Natural killer cell (primary cell): ENCODE data around the gene TSPAN11. TPM values are rescaled to one million over a fixed set of nuclear protein-coding genes. Genes with fewer than 3 reads are reported as not detected.

ENCODE experiments used
- ATAC-seq, 3 donors: fragments of 150-1000 bp in 2 of 3; fragments of 200-7000 bp in 1 of 3; cut with Tn5 transposase; 1 replicate in 1 of 3; 2 replicates in 2 of 3; pipeline ENCODE4 v1.10.0; 2021; ENCODE audit warnings: mild to moderate bottlenecking in 2 of 3, moderate library complexity in 2 of 3
- DNase-seq, 2 donors: peaks; one replicate each; pipeline versions ENCODE4 v3.0.0 to v3.0.0-alpha.2; 2013 to 2021; ENCODE audit warnings: mixed read lengths in 1 of 2
- H3K27ac ChIP-seq: one replicate; pipeline ENCODE4 v1.5.1; 2013; ENCODE audit warnings: mild to moderate bottlenecking, low read length
- H3K27me3 ChIP-seq: one replicate; pipeline ENCODE4 v1.6.1; 2013; ENCODE audit warnings: low read length; ENCODE audit not compliant: control insufficient read depth, insufficient read depth
- H3K36me3 ChIP-seq: one replicate; pipeline ENCODE4 v1.6.1; 2013; ENCODE audit warnings: low read length; ENCODE audit not compliant: control insufficient read depth, insufficient read depth
- H3K4me1 ChIP-seq: one replicate; pipeline ENCODE4 v1.6.1; 2013; ENCODE audit warnings: low read length; ENCODE audit not compliant: control insufficient read depth, insufficient read depth
- H3K4me3 ChIP-seq: one replicate; pipeline ENCODE4 v1.5.1; 2013; ENCODE audit warnings: low read length
- H3K9me3 ChIP-seq: one replicate; pipeline ENCODE4 v1.6.1; 2013; ENCODE audit warnings: low read length; ENCODE audit not compliant: control insufficient read depth, insufficient read depth
- H3K27ac Mint-ChIP-seq, 2 donors: one replicate each; pipeline ENCODE4 v1.8.0; 2022; ENCODE audit warnings: mild to moderate bottlenecking in 2 of 2, mixed read lengths in 2 of 2, moderate library complexity in 1 of 2
- H3K27me3 Mint-ChIP-seq, 2 donors: one replicate each; pipeline ENCODE4 v1.8.0; 2022; ENCODE audit warnings: low read depth in 2 of 2, mixed read lengths in 2 of 2
- H3K36me3 Mint-ChIP-seq: one replicate; pipeline ENCODE4 v1.8.0; 2022; ENCODE audit warnings: mixed read lengths
- H3K4me1 Mint-ChIP-seq, 2 donors: one replicate each; pipeline ENCODE4 v1.8.0; 2022; ENCODE audit warnings: mixed read lengths in 2 of 2
- H3K4me3 Mint-ChIP-seq: one replicate; pipeline ENCODE4 v1.8.0; 2022; ENCODE audit warnings: mild to moderate bottlenecking, moderate library complexity, mixed read lengths
- H3K9me3 Mint-ChIP-seq, 2 donors: one replicate each; pipeline ENCODE4 v1.8.0; 2022; ENCODE audit warnings: mixed read lengths in 2 of 2
- CTCF ChIP-seq: fragments of 200-600 bp; IDR thresholded peaks from one replicate; pipeline ENCODE4 v1.8.0; 2022; ENCODE audit warnings: antibody characterized with exemption
- WGBS: methylation state at CpG from one replicate; pipeline ENCODE4 v1.1.7; 2013; ENCODE audit warnings: missing lambda C conversion rate; ENCODE audit not compliant: insufficient coverage; 5-methylcytosine and 5-hydroxymethylcytosine counted together
- intact Hi-C: fragments of 100-400 bp; cut with micrococcal nuclease; formaldehyde crosslinking; loops from one replicate; pipeline ENCODE4 v1.14.2; 2022
- total RNA-seq, 4 donors: library from RNA; stranded (reverse); fragments of 120-200 nt in 1 of 4; gene quantifications; one replicate each; pipeline versions ENCODE4 v1.2.3 to v1.2.4, GENCODE V29; 2013 to 2022

The TSPAN11 gene
- total RNA-seq, 3 donors from 2014 or later (not counting 1 experiment from before 2014, with no cell fraction given): not detected

DNA sequence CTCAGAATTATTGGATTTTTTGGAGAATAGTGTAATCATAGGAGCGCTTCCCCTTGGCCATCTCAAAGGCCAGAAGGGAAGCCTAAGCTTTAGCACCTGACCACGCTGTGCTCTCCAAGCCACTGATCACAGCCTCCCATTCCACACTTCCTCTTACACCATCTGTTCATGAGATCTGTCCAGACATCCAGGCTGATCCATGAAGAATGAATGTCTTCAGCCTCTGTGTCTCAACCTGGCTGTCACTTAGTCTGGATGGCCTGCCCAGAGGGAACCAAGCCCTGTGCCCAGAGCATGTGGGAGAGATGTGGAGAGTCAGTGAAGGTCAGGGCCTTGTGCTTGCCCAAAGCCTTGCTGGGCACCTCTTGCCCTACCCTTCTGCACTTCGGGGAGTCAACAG, 40.5 kb downstream of the TSPAN11 start:
- no peak overlapping the region for H3K4me3 ChIP-seq

DNA sequence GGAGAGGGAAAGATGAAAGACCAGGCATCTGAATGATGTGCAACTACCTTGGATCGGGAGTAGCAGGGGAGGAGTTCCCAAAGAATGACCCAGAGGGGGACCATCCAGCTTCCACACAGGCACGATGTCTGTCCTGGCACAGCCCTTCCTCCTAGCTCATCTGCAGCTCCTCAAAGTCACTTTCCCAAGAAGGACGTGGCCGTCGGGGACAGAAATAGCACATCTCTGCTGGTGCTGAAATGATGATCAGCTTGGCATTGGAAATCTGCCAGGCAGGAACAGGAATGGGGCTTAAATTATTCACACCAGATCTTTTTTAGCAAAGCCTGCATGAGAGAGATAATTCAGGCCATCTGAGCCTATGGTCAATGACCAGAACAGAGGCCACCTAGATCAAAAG, 41.7 kb downstream of the TSPAN11 start:
- Histone ChIP-seq H3K27ac (no peak overlapping the region), H3K9me3 (no peaks in the 10 kb centered on the region), H3K4me1 (no peaks in the 10 kb centered on the region), H3K27me3 (no peaks in the 10 kb centered on the region), H3K36me3 (no peaks in the 10 kb centered on the region), H3K4me3 (no peak overlapping the region)
- Mint-ChIP-seq H3K4me3 (no peak overlapping the region), H3K27ac (no peak overlapping the region), H3K4me1 (no peaks in the 10 kb centered on the region), H3K36me3 (no peaks in the 10 kb centered on the region), H3K27me3 (peaks cover 0 to 5% of the 10 kb centered on the region in 2 donors), H3K9me3 (no peaks in the 10 kb centered on the region)
- no peak for TF ChIP-seq CTCF
- 76% methylated on average over 5 of the region's 5 CpGs for WGBS
- DNase-seq (no peak), ATAC-seq (no peak)
- intact Hi-C loops: no loop called here

More for the DNA sequence above, 40.5 kb downstream of the TSPAN11 start:
- WGBS: 78% methylated on average over 3 of the region's 3 CpGs
- TF ChIP-seq CTCF: no peak
- no peaks in the 10 kb centered on the region for H3K36me3 ChIP-seq
- Mint-ChIP-seq H3K4me1 (no peaks in the 10 kb centered on the region), H3K27ac (no peak overlapping the region), H3K27me3 (peaks cover 0 to 2% of the 10 kb centered on the region in 2 donors), H3K9me3 (no peaks in the 10 kb centered on the region), H3K4me3 (no peak overlapping the region), H3K36me3 (no peaks in the 10 kb centered on the region)
- ATAC-seq (no peak), DNase-seq (no peak)
- H3K27me3 ChIP-seq: no peaks in the 10 kb centered on the region
- H3K27ac ChIP-seq: no peak overlapping the region
- intact Hi-C loops: no loop called here
- no peaks in the 10 kb centered on the region for H3K4me1 ChIP-seq
- no peaks in the 10 kb centered on the region for H3K9me3 ChIP-seq

DNA sequence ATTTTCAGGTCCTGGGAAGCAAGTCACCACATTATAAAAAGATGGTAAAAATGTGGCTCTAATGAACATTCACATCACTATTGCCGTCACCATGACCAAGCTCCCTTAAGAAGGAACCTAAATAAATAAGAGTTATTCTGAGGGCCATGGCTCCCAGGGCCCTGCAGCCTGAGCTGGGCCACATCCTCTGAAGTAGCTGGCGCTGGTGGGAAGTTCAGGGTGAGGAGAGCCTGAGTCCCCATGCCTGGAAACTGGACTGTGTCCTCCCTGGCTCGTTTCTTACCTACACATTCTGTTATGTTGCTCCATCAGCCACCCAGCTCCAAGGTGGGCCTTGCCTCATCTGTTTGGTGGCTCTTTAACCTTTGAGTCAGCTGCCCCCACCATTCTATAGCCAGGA, 42.5 kb downstream of the TSPAN11 start:
- H3K4me3 ChIP-seq: no peak overlapping the region
- H3K27ac ChIP-seq: no peak overlapping the region
- H3K4me1 ChIP-seq: no peaks in the 10 kb centered on the region
- H3K4me3 Mint-ChIP-seq: no peak overlapping the region
- H3K27me3 ChIP-seq: no peaks in the 10 kb centered on the region
- H3K4me1 Mint-ChIP-seq: no peaks in the 10 kb centered on the region
- H3K27ac Mint-ChIP-seq: no peak overlapping the region
- no peaks in the 10 kb centered on the region for H3K36me3 ChIP-seq
- H3K27me3 Mint-ChIP-seq: peaks cover 0 to 5% of the 10 kb centered on the region in 2 donors
- intact Hi-C loops: no loop called here
- no peak for TF ChIP-seq CTCF
- no peaks in the 10 kb centered on the region for H3K9me3 Mint-ChIP-seq
- H3K36me3 Mint-ChIP-seq: no peaks in the 10 kb centered on the region
- DNase-seq (no peak), ATAC-seq (no peak)
- H3K9me3 ChIP-seq: no peaks in the 10 kb centered on the region
- 66% methylated on average over 2 of the region's 3 CpGs for WGBS

DNA sequence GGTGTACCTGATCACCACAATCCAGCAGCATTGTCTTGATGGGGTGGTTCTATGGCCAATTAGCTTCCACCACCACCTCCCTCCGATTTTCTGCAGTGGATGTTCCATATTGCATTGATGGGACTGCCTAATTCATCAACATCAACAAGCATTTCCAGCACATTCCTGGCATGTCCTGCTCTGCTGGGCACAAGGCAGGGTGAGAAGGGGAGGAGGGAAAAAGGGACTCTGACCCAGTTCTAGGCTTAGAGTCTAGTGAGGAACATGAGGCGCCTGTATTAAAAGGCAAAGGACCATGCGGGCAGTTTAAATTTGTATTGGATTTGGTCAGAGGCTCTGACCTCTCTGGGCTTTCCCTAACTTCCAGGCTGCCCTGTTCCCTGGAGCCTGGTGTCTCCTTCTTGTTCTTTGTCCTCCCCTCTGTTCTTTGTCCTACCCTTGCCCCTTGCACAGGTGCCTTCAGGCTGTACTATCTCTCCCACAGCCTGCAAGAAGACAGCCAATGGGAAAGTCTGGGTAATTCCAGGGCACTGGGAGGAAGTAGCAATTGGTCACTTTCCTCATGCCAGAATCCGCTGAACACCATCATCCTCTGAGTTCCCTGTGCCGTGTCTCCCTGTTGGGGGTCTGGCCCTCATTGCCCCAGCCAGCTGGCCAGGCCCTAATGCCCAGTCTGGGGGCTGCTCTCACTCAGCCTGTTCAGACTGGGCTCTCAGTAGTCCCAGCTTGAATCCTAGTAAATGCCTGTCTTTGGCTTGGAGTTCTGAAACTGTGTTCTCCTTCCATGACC, 43.3 kb downstream of the TSPAN11 start:
- Histone ChIP-seq H3K4me1 (no peaks in the 10 kb centered on the region), H3K36me3 (no peaks in the 10 kb centered on the region), H3K4me3 (no peak overlapping the region), H3K9me3 (no peaks in the 10 kb centered on the region), H3K27ac (no peak overlapping the region), H3K27me3 (no peaks in the 10 kb centered on the region)
- WGBS: 92% methylated on average over 5 of the region's 5 CpGs
- Mint-ChIP-seq H3K27me3 (peaks cover 0 to 5% of the 10 kb centered on the region in 2 donors), H3K4me3 (no peak overlapping the region), H3K27ac (no peak overlapping the region), H3K4me1 (no peaks in the 10 kb centered on the region), H3K9me3 (no peaks in the 10 kb centered on the region), H3K36me3 (no peaks in the 10 kb centered on the region)
- ATAC-seq (no peak), DNase-seq (no peak)
- intact Hi-C loops: no loop called here
- TF ChIP-seq CTCF: no peak
